GM18526 (cell line): ENCODE results near the gene KRTAP5-2.

ENCODE experiments used
- POLR2A ChIP-seq: IDR thresholded peaks from 3 replicates; pipeline ENCODE4 v1.6.1; 2011; ENCODE audit not compliant: insufficient read length; ENCODE audit errors: extremely low read depth

The KRTAP5-2 gene

GRCh38 chr11:1571760-1572196, 26.3 kb downstream of the KRTAP5-2 start:
- TF ChIP-seq POLR2A: no peak

- no peak for TF ChIP-seq POLR2A
Observed at GRCh38 chr11:1570896-1571759, 27.0 kb downstream of the KRTAP5-2 start.

GRCh38 chr11:1570531-1570895, 27.6 kb downstream of the KRTAP5-2 start:
- no peak for TF ChIP-seq POLR2A

GRCh38 chr11:1570001-1570453, 28.1 kb downstream of the KRTAP5-2 start:
- no peak for TF ChIP-seq POLR2A

- TF ChIP-seq POLR2A: no peak
Observed at GRCh38 chr11:1569251-1569780, 28.8 kb downstream of the KRTAP5-2 start.

- no peak for TF ChIP-seq POLR2A
Observed at GRCh38 chr11:1568441-1568911, 29.6 kb downstream of the KRTAP5-2 start.

- no peak for TF ChIP-seq POLR2A
Observed at GRCh38 chr11:1567721-1568100, 30.4 kb downstream of the KRTAP5-2 start.

GRCh38 chr11:1567052-1567720, 30.9 kb downstream of the KRTAP5-2 start:
- no peak for TF ChIP-seq POLR2A

- TF ChIP-seq POLR2A: no peak
Observed at GRCh38 chr11:1566381-1567051, 31.6 kb downstream of the KRTAP5-2 start.

- no peak for TF ChIP-seq POLR2A
Observed at GRCh38 chr11:1565904-1566247, 32.2 kb downstream of the KRTAP5-2 start.

GRCh38 chr11:1565173-1565903, 32.8 kb downstream of the KRTAP5-2 start:
- TF ChIP-seq POLR2A: no peak

GRCh38 chr11:1564535-1565172, 33.4 kb downstream of the KRTAP5-2 start:
- no peak for TF ChIP-seq POLR2A

- no peak for TF ChIP-seq POLR2A
Observed at GRCh38 chr11:1563697-1564534, 34.2 kb downstream of the KRTAP5-2 start.
